HepG2 (cell line): Measurements from ENCODE around the gene LRP5. TPM values are rescaled to one million over a fixed set of nuclear protein-coding genes. Genes with fewer than 3 reads are reported as not detected.

ENCODE experiments used
- DPF2 ChIP-seq: sonication (generic); formaldehyde crosslinking; IDR thresholded peaks from 2 replicates; pipeline ENCODE4 v1.4.0; 2020; ENCODE audit warnings: mild to moderate bottlenecking, low read depth, missing genetic modification reagents, borderline replicate concordance
- ERF ChIP-seq: IDR thresholded peaks from 2 replicates; pipeline ENCODE4 v1.6.1; 2018; ENCODE audit warnings: missing biosample characterization, missing genetic modification reagents
- KMT2B ChIP-seq: IDR thresholded peaks from 2 replicates; pipeline ENCODE4 v1.6.1; 2016; ENCODE audit warnings: missing genetic modification reagents, missing compliant biosample characterization
- RXRB ChIP-seq: IDR thresholded peaks from 2 replicates; pipeline ENCODE4 v1.6.1; 2016; ENCODE audit warnings: borderline replicate concordance, missing genetic modification reagents, missing compliant biosample characterization
- SRSF1 ChIP-seq: fragments of 200-400 bp; formaldehyde crosslinking; optimal IDR thresholded peaks from 2 replicates; pipeline ENCODE3; 2017; ENCODE audit warnings: mild to moderate bottlenecking, low read depth, low read length, moderate library complexity
- TCF7 ChIP-seq: sonication (generic); IDR thresholded peaks from 2 replicates; pipeline ENCODE4 v1.6.1; 2016; ENCODE audit warnings: antibody characterized with exemption, low read depth
- ZNF383 ChIP-seq: sonication (generic); formaldehyde crosslinking; IDR thresholded peaks from 2 replicates; pipeline ENCODE4 v1.4.0; 2020; ENCODE audit warnings: missing genetic modification reagents, mild to moderate bottlenecking, borderline replicate concordance
- polyA plus RNA-seq, 8 experiments: library from polyadenylated mRNA; depleted of rRNA in 3 of 8; stranded (reverse) in 7 of 8; unstranded in 1 of 8; fragments of >200 nt; fragmentation: Illumina TruSeq in 4 of 8; extraction: Trizol in 4 of 8; gene quantifications; 2 replicates each; pipeline versions ENCODE4 v1.2.1 to v1.2.3, GENCODE V29; 2011 to 2016; ENCODE audit warnings: low read depth in 4 of 8, missing spikeins in 1 of 8, mixed read lengths in 1 of 8; ENCODE audit not compliant: insufficient read depth in 1 of 8
- total RNA-seq, 5 experiments: library from RNA; depleted of rRNA; stranded (reverse); fragments of >200 nt; fragmentation: Illumina TruSeq; extraction: Trizol; gene quantifications; 2 replicates each; pipeline ENCODE4 v1.2.3, GENCODE V29; 2016; ENCODE audit warnings: low read depth in 1 of 5
- TF ChIP-seq, protein P1 (sequence below): sonication (generic); formaldehyde crosslinking; IDR thresholded peaks from 2 replicates; pipeline ENCODE4 v1.4.0; 2020; ENCODE audit warnings: mild to moderate bottlenecking, missing genetic modification reagents
- TF ChIP-seq, protein P2 (sequence below): IDR thresholded peaks from 2 replicates; pipeline ENCODE4 v1.6.1; 2012; ENCODE audit warnings: low read length, improper control_type of control experiment
- TF ChIP-seq, protein P3 (sequence below): sonication (generic); formaldehyde crosslinking; IDR thresholded peaks from 2 replicates; pipeline ENCODE4 v1.4.0; 2020; ENCODE audit warnings: missing genetic modification reagents
- TF ChIP-seq, protein P4 (sequence below): IDR thresholded peaks from 2 replicates; pipeline ENCODE4 v1.6.1; 2016; ENCODE audit warnings: missing genetic modification reagents, missing compliant biosample characterization
- TF ChIP-seq, protein P5 (sequence below): sonication (generic); formaldehyde crosslinking; IDR thresholded peaks from 2 replicates; pipeline ENCODE4 v1.4.0; 2020; ENCODE audit warnings: mild to moderate bottlenecking, low read depth, missing genetic modification reagents
- TF ChIP-seq, protein P6 (sequence below): sonication (generic); formaldehyde crosslinking; IDR thresholded peaks from 2 replicates; pipeline ENCODE4 v1.4.0; 2020; ENCODE audit warnings: missing genetic modification reagents
- TF ChIP-seq, protein P7 (sequence below): sonication (generic); formaldehyde crosslinking; IDR thresholded peaks from 2 replicates; pipeline ENCODE4 v1.4.0; 2020; ENCODE audit warnings: missing genetic modification reagents, borderline replicate concordance

Gene LRP5
- total and polyA plus RNA-seq, 2 of the 13 experiments (the other 11 are each of a cell fraction or from before 2014, with no cell fraction given): 40.4 to 64.0 TPM

DNA sequence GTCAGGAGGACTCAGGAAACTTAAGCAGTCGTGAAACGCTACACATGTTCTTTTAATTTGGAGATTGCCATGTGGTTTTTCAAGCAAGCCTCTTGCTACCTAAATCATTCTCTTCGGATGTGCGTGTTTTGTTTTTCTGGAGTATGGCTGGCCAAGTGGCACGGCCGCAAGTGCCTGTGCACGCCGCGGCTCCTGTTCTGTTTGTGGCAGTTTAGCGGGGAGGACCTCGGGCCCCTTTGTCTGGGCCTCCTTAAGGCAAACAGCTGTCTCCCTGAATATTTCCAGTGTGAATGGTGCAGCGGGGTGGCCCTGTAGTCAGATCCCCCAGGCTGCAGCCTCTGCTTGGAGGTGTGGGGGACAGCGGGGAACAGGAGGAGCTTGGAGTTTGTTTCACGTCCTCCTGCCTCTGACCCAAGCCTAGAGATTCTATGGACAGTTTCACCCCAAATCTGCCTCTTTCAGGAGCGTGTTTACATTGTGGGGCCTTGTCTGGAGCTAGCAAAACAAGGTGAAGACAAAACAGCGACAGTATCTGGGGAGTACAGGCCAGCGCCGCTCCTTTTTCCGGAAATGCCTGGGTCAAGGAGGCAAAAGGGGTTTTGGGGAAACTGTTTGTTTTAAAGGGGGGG is 1.3 kb downstream of the LRP5 start (continued):
- TF ChIP-seq, protein P1, sequence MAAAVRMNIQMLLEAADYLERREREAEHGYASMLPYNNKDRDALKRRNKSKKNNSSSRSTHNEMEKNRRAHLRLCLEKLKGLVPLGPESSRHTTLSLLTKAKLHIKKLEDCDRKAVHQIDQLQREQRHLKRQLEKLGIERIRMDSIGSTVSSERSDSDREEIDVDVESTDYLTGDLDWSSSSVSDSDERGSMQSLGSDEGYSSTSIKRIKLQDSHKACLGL (CRISPR knock-in tag): no peak
- 0 out of 2 replicates have a peak, but pooled peaks have one; percentile 27 for TF ChIP-seq DPF2 (CRISPR knock-in tag)
- TF ChIP-seq SRSF1: no peak
- TF ChIP-seq, protein P2, sequence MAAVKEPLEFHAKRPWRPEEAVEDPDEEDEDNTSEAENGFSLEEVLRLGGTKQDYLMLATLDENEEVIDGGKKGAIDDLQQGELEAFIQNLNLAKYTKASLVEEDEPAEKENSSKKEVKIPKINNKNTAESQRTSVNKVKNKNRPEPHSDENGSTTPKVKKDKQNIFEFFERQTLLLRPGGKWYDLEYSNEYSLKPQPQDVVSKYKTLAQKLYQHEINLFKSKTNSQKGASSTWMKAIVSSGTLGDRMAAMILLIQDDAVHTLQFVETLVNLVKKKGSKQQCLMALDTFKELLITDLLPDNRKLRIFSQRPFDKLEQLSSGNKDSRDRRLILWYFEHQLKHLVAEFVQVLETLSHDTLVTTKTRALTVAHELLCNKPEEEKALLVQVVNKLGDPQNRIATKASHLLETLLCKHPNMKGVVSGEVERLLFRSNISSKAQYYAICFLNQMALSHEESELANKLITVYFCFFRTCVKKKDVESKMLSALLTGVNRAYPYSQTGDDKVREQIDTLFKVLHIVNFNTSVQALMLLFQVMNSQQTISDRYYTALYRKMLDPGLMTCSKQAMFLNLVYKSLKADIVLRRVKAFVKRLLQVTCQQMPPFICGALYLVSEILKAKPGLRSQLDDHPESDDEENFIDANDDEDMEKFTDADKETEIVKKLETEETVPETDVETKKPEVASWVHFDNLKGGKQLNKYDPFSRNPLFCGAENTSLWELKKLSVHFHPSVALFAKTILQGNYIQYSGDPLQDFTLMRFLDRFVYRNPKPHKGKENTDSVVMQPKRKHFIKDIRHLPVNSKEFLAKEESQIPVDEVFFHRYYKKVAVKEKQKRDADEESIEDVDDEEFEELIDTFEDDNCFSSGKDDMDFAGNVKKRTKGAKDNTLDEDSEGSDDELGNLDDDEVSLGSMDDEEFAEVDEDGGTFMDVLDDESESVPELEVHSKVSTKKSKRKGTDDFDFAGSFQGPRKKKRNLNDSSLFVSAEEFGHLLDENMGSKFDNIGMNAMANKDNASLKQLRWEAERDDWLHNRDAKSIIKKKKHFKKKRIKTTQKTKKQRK: no peak
- TF ChIP-seq, protein P3, sequence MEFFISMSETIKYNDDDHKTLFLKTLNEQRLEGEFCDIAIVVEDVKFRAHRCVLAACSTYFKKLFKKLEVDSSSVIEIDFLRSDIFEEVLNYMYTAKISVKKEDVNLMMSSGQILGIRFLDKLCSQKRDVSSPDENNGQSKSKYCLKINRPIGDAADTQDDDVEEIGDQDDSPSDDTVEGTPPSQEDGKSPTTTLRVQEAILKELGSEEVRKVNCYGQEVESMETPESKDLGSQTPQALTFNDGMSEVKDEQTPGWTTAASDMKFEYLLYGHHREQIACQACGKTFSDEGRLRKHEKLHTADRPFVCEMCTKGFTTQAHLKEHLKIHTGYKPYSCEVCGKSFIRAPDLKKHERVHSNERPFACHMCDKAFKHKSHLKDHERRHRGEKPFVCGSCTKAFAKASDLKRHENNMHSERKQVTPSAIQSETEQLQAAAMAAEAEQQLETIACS (CRISPR knock-in tag): no peak
- TF ChIP-seq, protein P4, sequence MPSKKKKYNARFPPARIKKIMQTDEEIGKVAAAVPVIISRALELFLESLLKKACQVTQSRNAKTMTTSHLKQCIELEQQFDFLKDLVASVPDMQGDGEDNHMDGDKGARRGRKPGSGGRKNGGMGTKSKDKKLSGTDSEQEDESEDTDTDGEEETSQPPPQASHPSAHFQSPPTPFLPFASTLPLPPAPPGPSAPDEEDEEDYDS: 0 out of 2 replicates have a peak, but pooled peaks have one; percentile 27
- no peak for TF ChIP-seq RXRB (CRISPR knock-in tag)
- no peak for TF ChIP-seq TCF7
- TF ChIP-seq, protein P5, sequence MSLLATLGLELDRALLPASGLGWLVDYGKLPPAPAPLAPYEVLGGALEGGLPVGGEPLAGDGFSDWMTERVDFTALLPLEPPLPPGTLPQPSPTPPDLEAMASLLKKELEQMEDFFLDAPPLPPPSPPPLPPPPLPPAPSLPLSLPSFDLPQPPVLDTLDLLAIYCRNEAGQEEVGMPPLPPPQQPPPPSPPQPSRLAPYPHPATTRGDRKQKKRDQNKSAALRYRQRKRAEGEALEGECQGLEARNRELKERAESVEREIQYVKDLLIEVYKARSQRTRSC (CRISPR knock-in tag): 0 out of 2 replicates have a peak, but pooled peaks have one; percentile 34
- TF ChIP-seq, protein P6, sequence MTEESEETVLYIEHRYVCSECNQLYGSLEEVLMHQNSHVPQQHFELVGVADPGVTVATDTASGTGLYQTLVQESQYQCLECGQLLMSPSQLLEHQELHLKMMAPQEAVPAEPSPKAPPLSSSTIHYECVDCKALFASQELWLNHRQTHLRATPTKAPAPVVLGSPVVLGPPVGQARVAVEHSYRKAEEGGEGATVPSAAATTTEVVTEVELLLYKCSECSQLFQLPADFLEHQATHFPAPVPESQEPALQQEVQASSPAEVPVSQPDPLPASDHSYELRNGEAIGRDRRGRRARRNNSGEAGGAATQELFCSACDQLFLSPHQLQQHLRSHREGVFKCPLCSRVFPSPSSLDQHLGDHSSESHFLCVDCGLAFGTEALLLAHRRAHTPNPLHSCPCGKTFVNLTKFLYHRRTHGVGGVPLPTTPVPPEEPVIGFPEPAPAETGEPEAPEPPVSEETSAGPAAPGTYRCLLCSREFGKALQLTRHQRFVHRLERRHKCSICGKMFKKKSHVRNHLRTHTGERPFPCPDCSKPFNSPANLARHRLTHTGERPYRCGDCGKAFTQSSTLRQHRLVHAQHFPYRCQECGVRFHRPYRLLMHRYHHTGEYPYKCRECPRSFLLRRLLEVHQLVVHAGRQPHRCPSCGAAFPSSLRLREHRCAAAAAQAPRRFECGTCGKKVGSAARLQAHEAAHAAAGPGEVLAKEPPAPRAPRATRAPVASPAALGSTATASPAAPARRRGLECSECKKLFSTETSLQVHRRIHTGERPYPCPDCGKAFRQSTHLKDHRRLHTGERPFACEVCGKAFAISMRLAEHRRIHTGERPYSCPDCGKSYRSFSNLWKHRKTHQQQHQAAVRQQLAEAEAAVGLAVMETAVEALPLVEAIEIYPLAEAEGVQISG (CRISPR knock-in tag): no peak
- TF ChIP-seq ZNF383 (CRISPR knock-in tag): no peak
- TF ChIP-seq, protein P7, sequence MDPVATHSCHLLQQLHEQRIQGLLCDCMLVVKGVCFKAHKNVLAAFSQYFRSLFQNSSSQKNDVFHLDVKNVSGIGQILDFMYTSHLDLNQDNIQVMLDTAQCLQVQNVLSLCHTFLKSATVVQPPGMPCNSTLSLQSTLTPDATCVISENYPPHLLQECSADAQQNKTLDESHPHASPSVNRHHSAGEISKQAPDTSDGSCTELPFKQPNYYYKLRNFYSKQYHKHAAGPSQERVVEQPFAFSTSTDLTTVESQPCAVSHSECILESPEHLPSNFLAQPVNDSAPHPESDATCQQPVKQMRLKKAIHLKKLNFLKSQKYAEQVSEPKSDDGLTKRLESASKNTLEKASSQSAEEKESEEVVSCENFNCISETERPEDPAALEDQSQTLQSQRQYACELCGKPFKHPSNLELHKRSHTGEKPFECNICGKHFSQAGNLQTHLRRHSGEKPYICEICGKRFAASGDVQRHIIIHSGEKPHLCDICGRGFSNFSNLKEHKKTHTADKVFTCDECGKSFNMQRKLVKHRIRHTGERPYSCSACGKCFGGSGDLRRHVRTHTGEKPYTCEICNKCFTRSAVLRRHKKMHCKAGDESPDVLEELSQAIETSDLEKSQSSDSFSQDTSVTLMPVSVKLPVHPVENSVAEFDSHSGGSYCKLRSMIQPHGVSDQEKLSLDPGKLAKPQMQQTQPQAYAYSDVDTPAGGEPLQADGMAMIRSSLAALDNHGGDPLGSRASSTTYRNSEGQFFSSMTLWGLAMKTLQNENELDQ (CRISPR knock-in tag): no peak
- TF ChIP-seq ERF (CRISPR knock-in tag): no peak; the same call in 1 of the 2 replicates
- no peak for TF ChIP-seq KMT2B (CRISPR knock-in tag)
